ENCODE data around the gene DOCK4.

DNA sequence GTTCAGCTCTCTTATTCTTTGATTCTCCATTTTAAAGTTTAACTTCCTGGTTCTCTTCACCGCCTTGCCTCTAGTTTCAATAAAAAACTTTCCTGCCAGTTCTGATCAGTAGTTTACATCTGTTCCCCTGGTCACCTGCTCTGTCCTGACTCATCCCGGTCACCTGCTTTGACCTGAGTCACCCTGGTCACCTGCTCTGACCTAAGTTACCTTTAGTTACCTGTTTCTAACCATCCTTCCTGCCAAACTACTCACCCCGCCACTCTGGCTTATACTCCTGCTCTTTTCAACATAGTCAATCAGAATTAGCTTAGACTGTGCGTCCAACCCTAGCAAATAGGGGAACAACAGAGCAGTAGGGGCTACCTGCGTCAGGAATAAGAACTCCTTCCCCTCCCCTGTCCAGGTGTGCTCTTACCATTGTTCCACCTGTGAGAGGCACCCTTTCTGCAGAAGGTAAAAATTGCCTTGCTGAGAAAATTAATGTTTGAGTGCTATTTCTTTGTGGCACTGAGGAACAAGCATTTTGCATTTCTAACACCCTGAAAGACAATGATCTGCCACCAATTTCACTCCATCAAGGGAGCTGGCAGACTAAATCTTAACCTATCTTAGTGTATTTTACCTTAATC lies 263.6 kb downstream of the DOCK4 start:
- TF ChIP-seq, protein P1, sequence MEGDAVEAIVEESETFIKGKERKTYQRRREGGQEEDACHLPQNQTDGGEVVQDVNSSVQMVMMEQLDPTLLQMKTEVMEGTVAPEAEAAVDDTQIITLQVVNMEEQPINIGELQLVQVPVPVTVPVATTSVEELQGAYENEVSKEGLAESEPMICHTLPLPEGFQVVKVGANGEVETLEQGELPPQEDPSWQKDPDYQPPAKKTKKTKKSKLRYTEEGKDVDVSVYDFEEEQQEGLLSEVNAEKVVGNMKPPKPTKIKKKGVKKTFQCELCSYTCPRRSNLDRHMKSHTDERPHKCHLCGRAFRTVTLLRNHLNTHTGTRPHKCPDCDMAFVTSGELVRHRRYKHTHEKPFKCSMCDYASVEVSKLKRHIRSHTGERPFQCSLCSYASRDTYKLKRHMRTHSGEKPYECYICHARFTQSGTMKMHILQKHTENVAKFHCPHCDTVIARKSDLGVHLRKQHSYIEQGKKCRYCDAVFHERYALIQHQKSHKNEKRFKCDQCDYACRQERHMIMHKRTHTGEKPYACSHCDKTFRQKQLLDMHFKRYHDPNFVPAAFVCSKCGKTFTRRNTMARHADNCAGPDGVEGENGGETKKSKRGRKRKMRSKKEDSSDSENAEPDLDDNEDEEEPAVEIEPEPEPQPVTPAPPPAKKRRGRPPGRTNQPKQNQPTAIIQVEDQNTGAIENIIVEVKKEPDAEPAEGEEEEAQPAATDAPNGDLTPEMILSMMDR (optimal IDR thresholded peaks at IDR 0.05 in 1 of 3, IDR thresholded peaks at IDR 0.05 in 1 of 3, conservative IDR thresholded peaks at IDR 0.05 in 1 of 3; ENCODE audit: extremely low read depth in 1 of 3, insufficient read depth in 2 of 3, low read length in 3 of 3), result no peak
- TF ChIP-seq EZH2 (IDR thresholded peaks at IDR 0.05; ENCODE audit: low read length), result no peak
